ENCODE results near the gene SRRT.

Gene SRRT

GRCh38 chr7:100881136-100881535, 6.2 kb downstream of the SRRT start:
- DNase-seq (ENCODE audit: low spot score) (no peak), FAIRE-seq (no peak)

GRCh38 chr7:100882201-100882600, 7.3 kb downstream of the SRRT start:
- FAIRE-seq = no peak
- no peak for DNase-seq (ENCODE audit: low spot score)

- DNase-seq (ENCODE audit: low spot score) = no peak
- FAIRE-seq = no peak
Observed at GRCh38 chr7:100882785-100883526, 8.1 kb downstream of the SRRT start.

- no peak for DNase-seq (ENCODE audit: low spot score)
- no peak for FAIRE-seq
Observed at GRCh38 chr7:100884736-100885439, 10.0 kb downstream of the SRRT start.

GRCh38 chr7:100885440-100886141, 10.7 kb downstream of the SRRT start:
- DNase-seq (ENCODE audit: low spot score) (no peak), FAIRE-seq (no peak)

GRCh38 chr7:100886142-100886935, 11.4 kb downstream of the SRRT start:
- DNase-seq (ENCODE audit: low spot score) (no peak), FAIRE-seq (peak; percentile 5)

- no peak for DNase-seq (ENCODE audit: low spot score)
- FAIRE-seq = peak; percentile 67
Observed at GRCh38 chr7:100886936-100887515, 12.1 kb downstream of the SRRT start.

- DNase-seq (ENCODE audit: low spot score) (no peak), FAIRE-seq (no peak)
Observed at GRCh38 chr7:100887516-100888290, 12.8 kb downstream of the SRRT start.

GRCh38 chr7:100888291-100888987, 13.5 kb downstream of the SRRT start:
- DNase-seq (ENCODE audit: low spot score) (no peak), FAIRE-seq (no peak)

- DNase-seq (ENCODE audit: low spot score) (no peak), FAIRE-seq (no peak)
Observed at GRCh38 chr7:100888988-100889750, 14.3 kb downstream of the SRRT start, which contains the start of gene UFSP1. UFSP1 (minus strand) TSS chr7:100889715; CDS start chr7:100889271, 444 bp downstream.

GRCh38 chr7:100890653-100891567, 16.0 kb downstream of the SRRT start:
- FAIRE-seq = no peak
- DNase-seq (ENCODE audit: low spot score) = no peak

GRCh38 chr7:100891568-100892247, 16.8 kb downstream of the SRRT start:
- FAIRE-seq = peak; percentile 61
- DNase-seq (ENCODE audit: low spot score) = peak; percentile 77

GRCh38 chr7:100892364-100893317, 17.7 kb downstream of the SRRT start:
- no peak for FAIRE-seq
- no peak for DNase-seq (ENCODE audit: low spot score)

- DNase-seq (ENCODE audit: low spot score) (no peak), FAIRE-seq (no peak)
Observed at GRCh38 chr7:100893318-100893895, 18.5 kb downstream of the SRRT start.

GRCh38 chr7:100893910-100894721, 19.2 kb downstream of the SRRT start:
- DNase-seq (ENCODE audit: low spot score) (no peak), FAIRE-seq (peak; percentile 63)
